ENCODE results near the gene ACBD3. TPM values are rescaled to one million over a fixed set of nuclear protein-coding genes. Genes with fewer than 3 reads are reported as not detected.

Gene ACBD3
- polyA plus RNA-seq, 1 of the 3 experiments (the other 2 are of a cell fraction): 17.8 TPM

DNA sequence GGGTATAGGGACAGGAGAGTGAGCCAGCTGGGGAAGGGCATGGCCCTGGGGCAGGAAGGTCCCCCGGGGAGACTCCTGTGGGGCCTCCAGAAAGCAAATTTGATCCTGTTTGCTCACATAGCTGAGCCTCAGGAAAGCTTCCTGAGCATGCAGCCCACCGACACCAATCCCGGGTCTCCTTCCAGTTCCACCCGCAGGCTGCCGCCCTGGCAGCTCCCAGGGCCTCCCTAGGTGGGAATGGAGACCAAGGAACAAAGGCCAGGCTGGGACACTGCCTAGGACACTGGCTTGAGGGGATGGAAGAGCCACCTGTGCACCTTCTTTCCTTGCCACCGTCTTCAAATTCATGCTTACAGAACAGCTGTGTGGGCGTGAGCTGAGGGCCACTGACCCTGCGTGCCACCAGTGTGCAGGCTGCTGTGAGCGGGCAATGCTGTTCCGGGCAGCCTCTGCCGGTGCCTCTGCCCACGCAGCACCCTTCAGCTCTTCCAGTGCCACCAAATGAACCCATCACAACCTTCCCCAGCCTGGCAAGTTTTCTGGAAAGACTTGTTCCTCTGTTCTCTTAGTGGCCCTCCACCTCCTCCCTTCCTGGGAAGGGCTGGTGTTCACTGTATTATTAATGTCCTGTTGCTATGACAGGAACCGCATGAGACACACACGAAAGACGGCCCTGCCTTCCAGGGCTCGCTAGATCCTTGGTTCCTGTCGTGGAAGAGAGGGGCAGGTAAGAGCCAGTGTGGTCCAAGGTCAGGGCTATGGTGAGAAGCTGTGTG is 53.6 kb downstream of the ACBD3 start:
- Histone ChIP-seq H3K9me2 (no peaks in the 10 kb centered on the region), H3K4me2 (no peak overlapping the region), H3K27ac (ENCODE audit: low read depth in 2 of 2, low read length in 1 of 2) (no peak overlapping the region), H3K4me3 (ENCODE audit: low read depth in 2 of 2, low read length in 1 of 2) (no peak overlapping the region), H4K20me1 (ENCODE audit: insufficient read depth) (no peaks in the 10 kb centered on the region), H3K27me3 (ENCODE audit: insufficient read depth) (no peaks in the 10 kb centered on the region), H3K9me3 (no peaks in the 10 kb centered on the region), H3F3A (replicated peaks; ENCODE audit: insufficient read depth) (no peaks in the 10 kb centered on the region), H3K79me2 (ENCODE audit: insufficient read depth) (no peaks in the 10 kb centered on the region), H2AFZ (ENCODE audit: low read depth) (no peak overlapping the region), H3K36me3 (replicated peaks in 1 of 2; ENCODE audit: control insufficient read depth in 1 of 2, insufficient read depth in 2 of 2, low read length in 1 of 2) (no peaks in the 10 kb centered on the region), H3K9ac (no peak overlapping the region), H3K4me1 (ENCODE audit: control insufficient read depth in 1 of 2, insufficient read depth in 2 of 2, low read depth in 1 of 2, low read length in 1 of 2) (peaks cover 0 to 17% of the 10 kb centered on the region in 2 experiments; a peak in 1 of 4 replicates)
- TF ChIP-seq JUND (IDR thresholded peaks at IDR 0.05) (no peak), CHD2 (IDR thresholded peaks at IDR 0.05; ENCODE audit: low read length, partially characterized antibody) (no peak), MXI1 (IDR thresholded peaks at IDR 0.05; ENCODE audit: low read depth, low read length) (no peak), GABPA (IDR thresholded peaks at IDR 0.05; ENCODE audit: low read depth) (no peak), TEAD4 (IDR thresholded peaks at IDR 0.05; ENCODE audit: borderline replicate concordance, insufficient read depth) (no peak), POLR2AphosphoS5 (IDR thresholded peaks at IDR 0.05; ENCODE audit: low read depth, low read length) (no peak), SIN3A (IDR thresholded peaks at IDR 0.05; ENCODE audit: borderline replicate concordance, low read depth, low read length) (no peak), MEF2A (IDR thresholded peaks at IDR 0.05; ENCODE audit: borderline replicate concordance, low read depth) (no peak)
- TF ChIP-seq, protein P1, sequence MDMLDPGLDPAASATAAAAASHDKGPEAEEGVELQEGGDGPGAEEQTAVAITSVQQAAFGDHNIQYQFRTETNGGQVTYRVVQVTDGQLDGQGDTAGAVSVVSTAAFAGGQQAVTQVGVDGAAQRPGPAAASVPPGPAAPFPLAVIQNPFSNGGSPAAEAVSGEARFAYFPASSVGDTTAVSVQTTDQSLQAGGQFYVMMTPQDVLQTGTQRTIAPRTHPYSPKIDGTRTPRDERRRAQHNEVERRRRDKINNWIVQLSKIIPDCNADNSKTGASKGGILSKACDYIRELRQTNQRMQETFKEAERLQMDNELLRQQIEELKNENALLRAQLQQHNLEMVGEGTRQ (IDR thresholded peaks at IDR 0.05; ENCODE audit: borderline replicate concordance, low read depth, low read length): no peak
- CTCF ChIA-PET: interaction anchor here (1.0 to 4.2 kb wide), 6 partner anchors 8 to 200 kb away, joined by 4 to 25 read pairs (median 6); no protein-coding TSS in a partner anchor
- POLR2A ChIA-PET: no interaction called here
- WGBS (ENCODE audit: low lambda C conversion rate): 86% methylated on average over 16 of the region's 17 CpGs
- DNase-seq: peak; percentile 10

DNA sequence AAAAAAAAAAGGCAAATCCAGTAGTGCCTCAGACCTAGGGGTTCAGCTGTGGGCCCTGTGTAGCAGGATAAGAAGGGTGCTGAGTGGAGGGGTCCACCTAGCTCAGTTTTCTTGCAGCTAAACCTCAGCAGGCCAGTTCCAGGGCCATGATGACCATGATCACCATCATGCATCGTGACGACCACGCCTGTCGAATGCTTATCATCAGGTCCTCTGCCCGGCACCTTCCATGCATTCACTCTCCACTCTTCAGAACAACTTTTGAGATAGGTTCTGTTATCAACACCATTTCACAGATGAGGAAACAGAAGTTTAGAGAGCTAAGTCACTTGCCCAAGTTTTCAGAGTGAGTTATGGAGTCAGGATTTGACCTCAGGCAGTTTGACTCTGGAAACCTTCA is 54.9 kb downstream of the ACBD3 start:
- Histone ChIP-seq H3K4me1 (ENCODE audit: control insufficient read depth in 1 of 2, insufficient read depth in 2 of 2, low read depth in 1 of 2, low read length in 1 of 2) (peaks cover 0 to 21% of the 10 kb centered on the region in 2 experiments; a peak in 1 of 4 replicates), H4K20me1 (ENCODE audit: insufficient read depth) (no peaks in the 10 kb centered on the region), H2AFZ (ENCODE audit: low read depth) (no peak overlapping the region), H3K36me3 (replicated peaks in 1 of 2; ENCODE audit: control insufficient read depth in 1 of 2, insufficient read depth in 2 of 2, low read length in 1 of 2) (no peaks in the 10 kb centered on the region), H3K27me3 (ENCODE audit: insufficient read depth) (no peaks in the 10 kb centered on the region), H3K9ac (no peak overlapping the region), H3K9me2 (no peaks in the 10 kb centered on the region), H3K79me2 (ENCODE audit: insufficient read depth) (no peaks in the 10 kb centered on the region), H3K9me3 (no peaks in the 10 kb centered on the region), H3F3A (replicated peaks; ENCODE audit: insufficient read depth) (no peaks in the 10 kb centered on the region), H3K4me2 (no peak overlapping the region), H3K27ac (ENCODE audit: low read depth in 2 of 2, low read length in 1 of 2) (no peak overlapping the region), H3K4me3 (ENCODE audit: low read depth in 2 of 2, low read length in 1 of 2) (no peak overlapping the region)
- ChIA-PET POLR2A (no interaction called here), CTCF (interaction anchor here (1.2 to 1.6 kb wide), 3 partner anchors 66 to 277 kb away, joined by 4 to 6 read pairs (median 5); partner anchors contain the start of gene PARP1)
- TF ChIP-seq RAD21 (IDR thresholded peaks at IDR 0.05; ENCODE audit: low read length): no peak
- TF ChIP-seq FOXM1 (IDR thresholded peaks at IDR 0.05; ENCODE audit: low read depth): no peak
- no peak for TF ChIP-seq NRF1 (IDR thresholded peaks at IDR 0.05; ENCODE audit: low read depth, low read length)
- DNase-seq: peak; percentile 6
- 100% methylated on average over 5 of the region's 5 CpGs for WGBS (ENCODE audit: low lambda C conversion rate)
